Fibroblast of mammary gland (primary cell): ENCODE data around the gene CNTRL.

Experiments
- DNase-seq: peaks from one replicate; pipeline ENCODE4 v3.0.0-alpha.2; 2010; ENCODE audit warnings: low read depth
- H3K4me3 ChIP-seq: 2 replicates; pipeline ENCODE4 v1.5.1; 2011; ENCODE audit warnings: low read depth, mild to moderate bottlenecking, low read length, moderate library complexity; ENCODE audit not compliant: control insufficient read depth
- TF ChIP-seq, protein P1 (sequence below): conservative IDR thresholded peaks from 2 replicates; pipeline ENCODE4 v1.5.1; 2011; ENCODE audit warnings: low read depth, low read length, inconsistent platforms; ENCODE audit not compliant: control insufficient read depth, insufficient read depth

The CNTRL gene

GRCh38 chr9:121053544-121053943 lies 21.2 kb upstream of the CNTRL start:
- TF ChIP-seq, protein P1, sequence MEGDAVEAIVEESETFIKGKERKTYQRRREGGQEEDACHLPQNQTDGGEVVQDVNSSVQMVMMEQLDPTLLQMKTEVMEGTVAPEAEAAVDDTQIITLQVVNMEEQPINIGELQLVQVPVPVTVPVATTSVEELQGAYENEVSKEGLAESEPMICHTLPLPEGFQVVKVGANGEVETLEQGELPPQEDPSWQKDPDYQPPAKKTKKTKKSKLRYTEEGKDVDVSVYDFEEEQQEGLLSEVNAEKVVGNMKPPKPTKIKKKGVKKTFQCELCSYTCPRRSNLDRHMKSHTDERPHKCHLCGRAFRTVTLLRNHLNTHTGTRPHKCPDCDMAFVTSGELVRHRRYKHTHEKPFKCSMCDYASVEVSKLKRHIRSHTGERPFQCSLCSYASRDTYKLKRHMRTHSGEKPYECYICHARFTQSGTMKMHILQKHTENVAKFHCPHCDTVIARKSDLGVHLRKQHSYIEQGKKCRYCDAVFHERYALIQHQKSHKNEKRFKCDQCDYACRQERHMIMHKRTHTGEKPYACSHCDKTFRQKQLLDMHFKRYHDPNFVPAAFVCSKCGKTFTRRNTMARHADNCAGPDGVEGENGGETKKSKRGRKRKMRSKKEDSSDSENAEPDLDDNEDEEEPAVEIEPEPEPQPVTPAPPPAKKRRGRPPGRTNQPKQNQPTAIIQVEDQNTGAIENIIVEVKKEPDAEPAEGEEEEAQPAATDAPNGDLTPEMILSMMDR = no peak
- H3K4me3 ChIP-seq = no peak overlapping the region

DNA sequence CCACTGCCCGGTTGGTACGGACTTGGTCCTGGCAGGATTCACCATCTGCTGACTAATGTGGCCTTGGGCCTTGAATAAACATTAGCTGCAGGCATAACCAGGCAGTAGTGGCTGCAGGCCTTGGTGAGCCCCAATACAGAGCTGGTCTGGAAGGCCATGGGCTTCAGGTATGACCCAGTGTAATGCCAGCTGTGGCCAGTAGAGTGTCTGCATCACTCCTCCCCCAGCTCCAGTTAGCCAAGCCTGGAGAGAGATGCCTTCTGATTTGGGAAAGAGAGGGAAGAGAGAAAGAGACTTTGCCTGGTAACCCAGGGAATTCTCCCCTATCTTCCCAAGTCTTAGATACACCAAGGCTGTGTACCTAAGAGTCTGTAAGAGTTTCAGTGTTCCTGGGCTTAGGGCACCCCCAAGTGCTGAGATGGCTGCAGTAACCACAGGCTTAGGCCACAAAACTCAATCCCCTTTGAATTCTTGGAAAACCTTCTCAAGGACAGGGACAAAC lies 19.1 kb upstream of the CNTRL start:
- peak; percentile 3 for DNase-seq
- TF ChIP-seq, protein P1 = peak; percentile 34
- no peak overlapping the region for H3K4me3 ChIP-seq

More at GRCh38 chr9:121053544-121053943, 21.2 kb upstream of the CNTRL start:
- no peak for DNase-seq

DNA sequence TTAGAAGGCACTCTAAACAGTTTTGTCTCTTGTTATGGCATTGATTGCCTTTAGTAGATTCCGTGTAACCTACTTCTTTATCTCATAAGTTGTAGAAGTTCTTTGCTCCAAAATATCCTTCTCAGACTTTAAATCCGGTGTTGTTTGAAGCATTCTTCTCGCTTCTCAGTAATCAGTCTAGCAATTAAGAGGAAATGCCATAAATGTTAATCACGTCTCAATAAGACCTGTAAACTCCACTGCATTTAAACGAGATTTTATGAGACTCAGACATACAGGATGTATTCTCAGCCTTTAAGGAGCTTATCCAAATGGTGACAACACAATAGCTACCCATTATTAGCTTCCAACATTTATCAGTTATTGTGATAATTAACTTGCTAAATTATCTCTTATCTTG lies 16.9 kb upstream of the CNTRL start:
- H3K4me3 ChIP-seq = no peak overlapping the region
- TF ChIP-seq, protein P1 = no peak
- no peak for DNase-seq

- no peak overlapping the region for H3K4me3 ChIP-seq
- TF ChIP-seq, protein P1 = no peak
- DNase-seq = no peak
Measured at GRCh38 chr9:121059513-121059912, 15.2 kb upstream of the CNTRL start.

- no peak overlapping the region for H3K4me3 ChIP-seq
- TF ChIP-seq, protein P1 = peak; percentile 81
- DNase-seq = peak; percentile 74
Measured at GRCh38 chr9:121059998-121060636, 14.6 kb upstream of the CNTRL start.

DNA sequence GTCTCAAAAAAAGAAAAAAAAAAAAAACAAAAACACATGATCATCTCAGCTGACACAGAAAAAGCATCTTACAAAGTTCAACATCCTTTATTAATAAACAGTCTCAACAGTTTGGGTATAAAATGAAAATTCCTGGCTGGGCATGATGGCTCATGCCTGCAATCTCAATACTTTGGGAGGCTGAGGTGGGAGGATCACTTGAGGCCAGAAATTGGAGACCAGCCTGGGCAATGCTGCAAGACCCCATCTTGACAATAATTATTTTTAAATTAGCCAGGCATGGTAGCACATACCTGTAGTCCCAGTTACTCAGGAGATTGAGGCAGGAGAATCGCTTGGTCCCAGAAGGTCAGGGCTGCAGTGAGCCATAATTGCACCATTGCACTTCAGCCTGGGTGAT lies 7.9 kb upstream of the CNTRL start:
- no peak for DNase-seq
- TF ChIP-seq, protein P1 = no peak
- H3K4me3 ChIP-seq = no peak overlapping the region

GRCh38 chr9:121067640-121068039 lies 7.1 kb upstream of the CNTRL start:
- no peak overlapping the region for H3K4me3 ChIP-seq
- TF ChIP-seq, protein P1 = no peak
- DNase-seq = no peak
